ENCODE data around the gene ZDHHC21.

DNA sequence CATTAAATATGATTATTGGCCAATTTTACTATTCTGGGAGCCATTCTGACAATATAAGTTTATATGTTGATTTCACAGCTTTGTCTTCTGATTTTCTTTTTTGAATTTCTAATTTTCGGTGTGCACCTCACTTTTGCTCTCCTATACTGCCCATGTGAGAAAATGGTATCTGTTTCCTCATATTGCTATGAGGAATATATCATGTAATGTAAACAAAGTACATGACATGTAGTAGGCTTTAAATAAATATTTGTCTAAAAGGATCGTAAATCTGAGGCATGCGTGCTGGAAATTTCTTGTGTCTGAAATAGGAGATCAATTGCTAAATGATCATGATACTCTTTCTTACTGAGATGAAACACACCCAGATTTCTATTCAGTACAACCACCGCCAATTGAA is 119.9 kb downstream of the ZDHHC21 start:
- TF ChIP-seq, protein P1, sequence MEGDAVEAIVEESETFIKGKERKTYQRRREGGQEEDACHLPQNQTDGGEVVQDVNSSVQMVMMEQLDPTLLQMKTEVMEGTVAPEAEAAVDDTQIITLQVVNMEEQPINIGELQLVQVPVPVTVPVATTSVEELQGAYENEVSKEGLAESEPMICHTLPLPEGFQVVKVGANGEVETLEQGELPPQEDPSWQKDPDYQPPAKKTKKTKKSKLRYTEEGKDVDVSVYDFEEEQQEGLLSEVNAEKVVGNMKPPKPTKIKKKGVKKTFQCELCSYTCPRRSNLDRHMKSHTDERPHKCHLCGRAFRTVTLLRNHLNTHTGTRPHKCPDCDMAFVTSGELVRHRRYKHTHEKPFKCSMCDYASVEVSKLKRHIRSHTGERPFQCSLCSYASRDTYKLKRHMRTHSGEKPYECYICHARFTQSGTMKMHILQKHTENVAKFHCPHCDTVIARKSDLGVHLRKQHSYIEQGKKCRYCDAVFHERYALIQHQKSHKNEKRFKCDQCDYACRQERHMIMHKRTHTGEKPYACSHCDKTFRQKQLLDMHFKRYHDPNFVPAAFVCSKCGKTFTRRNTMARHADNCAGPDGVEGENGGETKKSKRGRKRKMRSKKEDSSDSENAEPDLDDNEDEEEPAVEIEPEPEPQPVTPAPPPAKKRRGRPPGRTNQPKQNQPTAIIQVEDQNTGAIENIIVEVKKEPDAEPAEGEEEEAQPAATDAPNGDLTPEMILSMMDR (IDR thresholded peaks at IDR 0.05), result no peak
- no peak for TF ChIP-seq EZH2 (IDR thresholded peaks at IDR 0.05)
